ENCODE data around the gene PNCK.

DNA sequence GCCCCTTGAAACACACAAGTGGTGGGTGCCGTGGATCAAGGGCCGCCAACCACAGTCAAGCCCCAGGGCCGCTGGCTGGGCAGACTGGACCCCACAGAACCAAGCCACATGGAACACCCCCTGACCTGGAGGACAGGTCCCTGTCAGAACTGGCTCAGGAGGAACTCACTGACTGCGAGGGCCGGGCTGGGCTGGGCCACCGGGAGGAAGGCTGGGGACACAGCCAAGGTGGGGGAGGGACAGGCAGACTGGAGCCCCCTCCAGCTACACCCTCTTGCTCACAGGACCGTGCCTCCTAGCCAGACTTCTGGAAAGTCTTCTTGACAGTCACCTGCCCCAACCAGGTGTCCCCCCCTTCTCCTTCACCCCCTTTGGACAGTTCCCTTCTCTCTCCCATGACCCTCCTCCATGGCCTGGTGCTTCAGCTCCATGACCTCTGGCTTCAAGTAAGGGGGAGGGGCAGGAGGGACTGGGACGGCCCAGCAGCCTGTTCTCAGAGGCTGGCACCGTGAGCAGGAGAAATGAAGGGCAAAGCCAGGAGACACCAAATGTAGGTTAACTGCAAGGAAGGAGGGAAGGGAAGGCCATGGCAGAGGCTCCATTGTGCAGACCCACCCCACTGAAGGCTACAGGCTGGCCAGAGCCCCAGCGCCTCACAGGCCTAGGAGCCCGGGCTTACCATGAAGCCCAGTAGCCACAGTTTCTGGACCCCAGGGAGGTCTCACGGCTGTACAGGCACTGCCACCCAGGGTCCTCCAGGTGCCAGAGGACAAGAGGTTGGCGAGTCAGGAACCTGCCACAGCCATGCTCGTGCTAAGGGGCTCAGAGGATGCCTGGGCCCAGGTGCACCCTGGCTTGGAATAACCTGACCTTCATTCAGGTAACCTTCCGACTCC, 49.2 kb downstream of the PNCK start:
- TF ChIP-seq POLR2A (IDR thresholded peaks at IDR 0.05; ENCODE audit: borderline replicate concordance, extremely low read depth, insufficient read depth, insufficient read length) = no peak
- no peak for TF ChIP-seq ZNF274 (IDR thresholded peaks at IDR 0.05; ENCODE audit: low read depth, low read length)
- no peak for TF ChIP-seq SIN3A (IDR thresholded peaks at IDR 0.05; ENCODE audit: low read depth)
- TF ChIP-seq YY1 (IDR thresholded peaks at IDR 0.05; ENCODE audit: extremely low read depth, insufficient replicate concordance, low read depth, low read length) = no peak
- TF ChIP-seq ZFX (IDR thresholded peaks at IDR 0.05) = no peak
- TF ChIP-seq, protein P1, sequence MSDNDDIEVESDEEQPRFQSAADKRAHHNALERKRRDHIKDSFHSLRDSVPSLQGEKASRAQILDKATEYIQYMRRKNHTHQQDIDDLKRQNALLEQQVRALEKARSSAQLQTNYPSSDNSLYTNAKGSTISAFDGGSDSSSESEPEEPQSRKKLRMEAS (IDR thresholded peaks at IDR 0.05) = no peak
- TF ChIP-seq POLR2AphosphoS5 (IDR thresholded peaks at IDR 0.05; ENCODE audit: low read depth, low read length) = no peak
- TF ChIP-seq, protein P2, sequence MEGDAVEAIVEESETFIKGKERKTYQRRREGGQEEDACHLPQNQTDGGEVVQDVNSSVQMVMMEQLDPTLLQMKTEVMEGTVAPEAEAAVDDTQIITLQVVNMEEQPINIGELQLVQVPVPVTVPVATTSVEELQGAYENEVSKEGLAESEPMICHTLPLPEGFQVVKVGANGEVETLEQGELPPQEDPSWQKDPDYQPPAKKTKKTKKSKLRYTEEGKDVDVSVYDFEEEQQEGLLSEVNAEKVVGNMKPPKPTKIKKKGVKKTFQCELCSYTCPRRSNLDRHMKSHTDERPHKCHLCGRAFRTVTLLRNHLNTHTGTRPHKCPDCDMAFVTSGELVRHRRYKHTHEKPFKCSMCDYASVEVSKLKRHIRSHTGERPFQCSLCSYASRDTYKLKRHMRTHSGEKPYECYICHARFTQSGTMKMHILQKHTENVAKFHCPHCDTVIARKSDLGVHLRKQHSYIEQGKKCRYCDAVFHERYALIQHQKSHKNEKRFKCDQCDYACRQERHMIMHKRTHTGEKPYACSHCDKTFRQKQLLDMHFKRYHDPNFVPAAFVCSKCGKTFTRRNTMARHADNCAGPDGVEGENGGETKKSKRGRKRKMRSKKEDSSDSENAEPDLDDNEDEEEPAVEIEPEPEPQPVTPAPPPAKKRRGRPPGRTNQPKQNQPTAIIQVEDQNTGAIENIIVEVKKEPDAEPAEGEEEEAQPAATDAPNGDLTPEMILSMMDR (IDR thresholded peaks at IDR 0.05 in 2 of 3, conservative IDR thresholded peaks at IDR 0.05 in 1 of 3; ENCODE audit: borderline replicate concordance in 1 of 3, insufficient read depth in 1 of 3, low read depth in 2 of 3, low read length in 2 of 3) = no peak
- TF ChIP-seq SRF (IDR thresholded peaks at IDR 0.05; ENCODE audit: low read depth) = no peak
- TF ChIP-seq, protein P3, sequence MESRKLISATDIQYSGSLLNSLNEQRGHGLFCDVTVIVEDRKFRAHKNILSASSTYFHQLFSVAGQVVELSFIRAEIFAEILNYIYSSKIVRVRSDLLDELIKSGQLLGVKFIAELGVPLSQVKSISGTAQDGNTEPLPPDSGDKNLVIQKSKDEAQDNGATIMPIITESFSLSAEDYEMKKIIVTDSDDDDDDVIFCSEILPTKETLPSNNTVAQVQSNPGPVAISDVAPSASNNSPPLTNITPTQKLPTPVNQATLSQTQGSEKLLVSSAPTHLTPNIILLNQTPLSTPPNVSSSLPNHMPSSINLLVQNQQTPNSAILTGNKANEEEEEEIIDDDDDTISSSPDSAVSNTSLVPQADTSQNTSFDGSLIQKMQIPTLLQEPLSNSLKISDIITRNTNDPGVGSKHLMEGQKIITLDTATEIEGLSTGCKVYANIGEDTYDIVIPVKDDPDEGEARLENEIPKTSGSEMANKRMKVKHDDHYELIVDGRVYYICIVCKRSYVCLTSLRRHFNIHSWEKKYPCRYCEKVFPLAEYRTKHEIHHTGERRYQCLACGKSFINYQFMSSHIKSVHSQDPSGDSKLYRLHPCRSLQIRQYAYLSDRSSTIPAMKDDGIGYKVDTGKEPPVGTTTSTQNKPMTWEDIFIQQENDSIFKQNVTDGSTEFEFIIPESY (IDR thresholded peaks at IDR 0.05; ENCODE audit: extremely low read depth, insufficient replicate concordance, low read length) = no peak
- TF ChIP-seq SP1 (IDR thresholded peaks at IDR 0.05; ENCODE audit: low read depth) = no peak
- TF ChIP-seq, protein P4, sequence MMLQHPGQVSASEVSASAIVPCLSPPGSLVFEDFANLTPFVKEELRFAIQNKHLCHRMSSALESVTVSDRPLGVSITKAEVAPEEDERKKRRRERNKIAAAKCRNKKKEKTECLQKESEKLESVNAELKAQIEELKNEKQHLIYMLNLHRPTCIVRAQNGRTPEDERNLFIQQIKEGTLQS (IDR thresholded peaks at IDR 0.05) = no peak
